Adrenal gland (tissue), 5 donors: Measurements from ENCODE around the gene METRNL.

Source experiments
- CTCF ChIP-seq, 6 experiments: fragments of 450-650 bp in 4 of 6; fragments of 200-600 bp in 2 of 6; sonication (generic) in 1 of 6; IDR thresholded peaks; 1 replicate in 5 of 6; 2 replicates in 1 of 6; pipeline versions ENCODE4 v1.5.1 to v1.8.0; 2016 to 2021; ENCODE audit warnings: antibody characterized with exemption in 6 of 6, mild to moderate bottlenecking in 2 of 6, moderate library complexity in 1 of 6
- POLR2A ChIP-seq, 2 donors: fragments of 450-650 bp; IDR thresholded peaks; one replicate each; pipeline ENCODE4 v1.6.1; 2017; ENCODE audit warnings: antibody characterized with exemption in 2 of 2, mild to moderate bottlenecking in 2 of 2, moderate library complexity in 1 of 2
- donor health status: DM: no; HTN: no; CAD: no.

DNA sequence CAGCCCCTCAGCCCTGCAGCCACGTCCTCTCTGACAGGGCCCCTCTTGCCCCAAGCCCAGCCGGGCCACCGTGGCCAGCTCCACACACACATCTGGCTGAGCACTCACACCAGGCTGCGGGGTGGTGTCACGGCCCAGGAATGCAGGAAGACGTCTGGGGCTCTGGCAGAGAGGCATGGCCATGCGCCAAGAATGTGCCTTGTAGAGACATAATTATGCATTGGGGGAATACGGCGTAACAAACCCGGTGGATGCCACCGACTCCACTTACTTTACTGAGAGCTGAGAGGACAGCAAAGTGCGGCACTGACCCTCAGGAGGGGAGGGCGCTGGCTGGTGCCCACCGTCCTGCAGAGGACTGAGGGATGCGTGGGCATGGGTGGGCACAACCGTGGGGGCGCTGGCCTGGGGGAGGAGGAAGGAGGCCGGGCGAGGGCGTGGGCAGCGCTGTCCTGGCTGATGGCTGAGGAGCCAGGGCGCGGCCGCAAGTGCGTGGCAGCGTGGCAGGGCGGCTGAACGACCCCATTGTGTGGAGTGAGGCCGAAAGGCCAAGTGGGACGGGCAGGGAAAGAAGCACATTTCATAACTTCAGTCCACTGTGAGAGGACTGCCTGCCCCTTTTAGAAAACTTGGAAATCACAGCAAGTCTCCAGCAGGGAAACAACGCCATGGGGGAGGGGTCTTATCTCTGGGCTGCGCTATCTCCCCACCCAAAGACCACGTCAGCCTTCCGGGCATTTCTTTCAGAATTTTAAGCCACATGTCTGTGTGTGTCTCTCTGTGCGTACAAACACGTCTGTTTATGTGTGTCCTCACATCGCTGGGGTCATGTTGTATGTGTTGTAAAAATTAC, 30.6 kb downstream of the METRNL start:
- no peak for TF ChIP-seq CTCF (IDR thresholded peaks at IDR 0.05)
- TF ChIP-seq POLR2A (IDR thresholded peaks at IDR 0.05) = no peak
